Lower leg skin (tissue), 3 donors: ENCODE results near the gene TRPM2.

ENCODE experiments used
- POLR2A ChIP-seq, 2 donors: fragments of 450-650 bp; IDR thresholded peaks; one replicate each; pipeline ENCODE4 v1.6.1; 2016 to 2017; ENCODE audit warnings: antibody characterized with exemption in 2 of 2, mild to moderate bottlenecking in 1 of 2, moderate library complexity in 1 of 2
- TF ChIP-seq, protein P1 (sequence below), 3 donors: fragments of 450-650 bp; IDR thresholded peaks; one replicate each; pipeline ENCODE4 v1.5.1; 2016; ENCODE audit warnings: antibody characterized with exemption in 3 of 3, mild to moderate bottlenecking in 3 of 3, moderate library complexity in 2 of 3

DNA sequence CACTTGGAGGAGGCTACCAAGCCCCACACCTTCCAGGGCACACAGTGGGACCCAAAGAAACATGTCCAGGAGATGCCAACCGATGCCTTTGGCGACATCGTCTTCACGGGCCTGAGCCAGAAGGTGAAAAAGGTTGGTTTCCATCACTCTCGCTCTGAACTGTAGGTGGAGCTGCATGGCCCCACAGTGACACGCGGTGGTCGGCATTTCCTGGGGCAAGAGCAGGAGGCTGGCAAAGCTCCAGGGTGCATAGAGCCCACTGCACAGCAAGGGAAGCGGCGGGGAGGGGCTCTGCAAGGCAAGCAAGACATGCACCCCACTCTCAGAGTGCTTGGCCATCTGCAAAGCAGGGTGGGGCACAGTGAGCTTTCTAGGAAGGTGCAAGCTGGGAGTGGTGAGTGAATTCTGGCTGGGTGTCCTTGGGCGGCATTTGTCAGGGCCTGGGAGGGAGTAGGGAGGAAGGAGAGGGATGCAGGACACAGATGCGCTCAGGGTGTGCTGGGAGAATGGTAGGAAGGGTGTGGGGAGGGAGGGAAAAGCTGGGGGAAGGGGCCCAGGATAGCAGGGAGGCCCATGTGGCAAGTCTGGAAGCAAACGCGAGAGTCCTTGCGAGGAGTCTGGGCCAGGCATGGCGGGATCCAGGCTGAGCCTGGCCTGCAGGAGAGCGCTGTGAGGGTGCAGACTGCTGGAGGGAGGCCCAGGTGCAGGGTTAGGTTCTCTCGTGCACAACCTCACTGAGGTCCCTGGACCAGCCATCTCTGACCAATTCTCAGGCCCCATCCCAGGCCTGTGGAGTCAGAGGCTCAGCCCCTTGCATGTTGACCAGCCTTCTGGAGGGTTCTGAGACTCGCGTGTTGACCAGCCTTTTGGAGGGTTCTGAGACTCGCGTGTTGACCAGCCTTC is 11.0 kb downstream of the TRPM2 start:
- TF ChIP-seq, protein P1, sequence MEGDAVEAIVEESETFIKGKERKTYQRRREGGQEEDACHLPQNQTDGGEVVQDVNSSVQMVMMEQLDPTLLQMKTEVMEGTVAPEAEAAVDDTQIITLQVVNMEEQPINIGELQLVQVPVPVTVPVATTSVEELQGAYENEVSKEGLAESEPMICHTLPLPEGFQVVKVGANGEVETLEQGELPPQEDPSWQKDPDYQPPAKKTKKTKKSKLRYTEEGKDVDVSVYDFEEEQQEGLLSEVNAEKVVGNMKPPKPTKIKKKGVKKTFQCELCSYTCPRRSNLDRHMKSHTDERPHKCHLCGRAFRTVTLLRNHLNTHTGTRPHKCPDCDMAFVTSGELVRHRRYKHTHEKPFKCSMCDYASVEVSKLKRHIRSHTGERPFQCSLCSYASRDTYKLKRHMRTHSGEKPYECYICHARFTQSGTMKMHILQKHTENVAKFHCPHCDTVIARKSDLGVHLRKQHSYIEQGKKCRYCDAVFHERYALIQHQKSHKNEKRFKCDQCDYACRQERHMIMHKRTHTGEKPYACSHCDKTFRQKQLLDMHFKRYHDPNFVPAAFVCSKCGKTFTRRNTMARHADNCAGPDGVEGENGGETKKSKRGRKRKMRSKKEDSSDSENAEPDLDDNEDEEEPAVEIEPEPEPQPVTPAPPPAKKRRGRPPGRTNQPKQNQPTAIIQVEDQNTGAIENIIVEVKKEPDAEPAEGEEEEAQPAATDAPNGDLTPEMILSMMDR (IDR thresholded peaks at IDR 0.05), result no peak
- no peak for TF ChIP-seq POLR2A (IDR thresholded peaks at IDR 0.05)
